Activated T-cell treated with anti-CD3 and anti-CD28 coated beads for 48 hours (primary cell): ENCODE results near the gene AIP.

Experiments
- DNase-seq: peaks from one replicate; pipeline ENCODE4 v3.0.0-alpha.2; 2020; ENCODE audit warnings: low read depth

The AIP gene

DNA sequence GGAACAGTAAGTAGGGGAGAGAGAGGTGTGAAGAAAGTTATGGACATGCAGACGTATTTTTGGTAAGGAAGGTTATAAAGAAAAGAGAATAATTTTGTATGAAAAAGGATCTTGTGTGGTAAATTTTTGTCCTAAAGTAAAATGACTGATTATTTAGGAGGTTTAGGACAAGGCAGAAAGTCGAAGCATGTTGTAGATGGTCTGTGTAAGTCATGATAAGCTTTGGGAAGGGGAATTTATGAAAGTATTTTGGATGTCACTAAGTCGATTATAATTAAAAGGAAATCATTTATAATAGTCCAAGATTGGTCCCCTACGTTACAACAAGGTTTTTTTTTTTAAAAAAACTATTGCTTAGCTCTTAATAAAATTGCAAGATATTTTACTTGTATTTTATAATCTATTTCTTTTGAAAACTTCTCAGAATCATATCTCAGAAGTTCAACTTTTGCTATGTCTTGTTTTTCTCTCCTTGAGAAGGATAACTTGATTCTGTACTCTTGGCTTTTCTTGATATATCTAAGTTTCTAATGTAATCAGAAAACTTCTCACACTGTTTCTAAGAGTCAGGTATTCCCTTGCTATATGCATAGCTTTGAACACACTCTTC lies 51.3 kb downstream of the AIP start:
- no peak for DNase-seq

- DNase-seq = no peak
Observed at GRCh38 chr11:67535561-67535960, 52.7 kb downstream of the AIP start.

- DNase-seq = no peak
Observed at GRCh38 chr11:67538306-67538705, 55.5 kb downstream of the AIP start.

DNA sequence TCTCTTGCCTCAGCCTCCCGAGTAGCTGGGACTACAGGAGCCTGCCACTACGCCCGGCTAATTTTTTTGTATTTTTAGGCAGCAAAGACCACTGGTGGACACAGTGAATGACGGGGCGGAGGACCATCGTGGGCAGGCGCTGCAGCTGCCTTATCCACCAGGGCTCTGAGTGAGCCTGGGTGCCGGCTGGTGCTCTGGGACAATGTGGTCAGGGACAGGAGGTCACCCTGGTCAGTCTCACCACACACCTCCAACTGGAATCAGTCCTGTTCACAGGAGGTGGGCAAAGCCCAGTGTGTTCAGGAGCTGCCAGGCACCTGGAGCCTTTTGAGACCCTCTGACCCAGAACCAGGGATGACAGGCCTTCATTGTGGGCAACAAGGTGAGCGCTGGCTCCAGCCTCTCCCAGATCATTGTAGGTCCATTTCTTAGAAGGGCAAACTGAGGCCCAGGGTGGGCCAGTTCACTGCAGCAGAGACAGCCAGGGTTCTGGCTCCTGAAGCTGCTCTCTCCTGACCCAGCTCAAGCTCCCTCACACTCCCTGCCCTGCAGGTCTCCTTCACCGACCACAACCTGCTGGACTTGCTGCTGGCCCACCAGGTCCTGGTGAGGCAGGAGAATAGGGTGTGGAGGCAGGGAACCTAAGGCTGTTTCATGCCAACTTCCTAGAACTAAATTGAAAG lies 56.1 kb downstream of the AIP start:
- DNase-seq = no peak

DNA sequence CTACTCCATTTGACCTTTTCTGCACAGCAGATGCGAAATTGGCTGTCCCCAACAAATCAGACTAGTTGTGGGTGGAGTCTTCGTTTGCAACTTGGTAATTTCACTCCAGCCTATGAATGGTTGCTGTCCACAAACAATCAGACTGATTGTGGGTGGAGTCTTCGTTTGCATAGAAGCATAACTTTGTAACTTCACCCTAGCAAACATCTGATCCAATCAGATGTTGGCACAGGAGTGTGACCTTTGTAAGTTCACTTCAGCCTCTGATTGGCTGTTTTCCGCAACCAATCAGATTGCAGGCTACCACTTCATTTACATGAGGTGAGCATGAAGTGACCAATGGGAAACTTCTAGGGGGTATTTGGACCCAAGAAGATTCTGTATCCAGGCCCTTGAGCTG lies 56.7 kb downstream of the AIP start:
- no peak for DNase-seq
